Measurements from ENCODE around the gene TRAPPC3. TPM values are rescaled to one million over a fixed set of nuclear protein-coding genes. Genes with fewer than 3 reads are reported as not detected.

Gene TRAPPC3
- total RNA-seq, 1 experiment from 2014 or later = 86.6 TPM

DNA sequence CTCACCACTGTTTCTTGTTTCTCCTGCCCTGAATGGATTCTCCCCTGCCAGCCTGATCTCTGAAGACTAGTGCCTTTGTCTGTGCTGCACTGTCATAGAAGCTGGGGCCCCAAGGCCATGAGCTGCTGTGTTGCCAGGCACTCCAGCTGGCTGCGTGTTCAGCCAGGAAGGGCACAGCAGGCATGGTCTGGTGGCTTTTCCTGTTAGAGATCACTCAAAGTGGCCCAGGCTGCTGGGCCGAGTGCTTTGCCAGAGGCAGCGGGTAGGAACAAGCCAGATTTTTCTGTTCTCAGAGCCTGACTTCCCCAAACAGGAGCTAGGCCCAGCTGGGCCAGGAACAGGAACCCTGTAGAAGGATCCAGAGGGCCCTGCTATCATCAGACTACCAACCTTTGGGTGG is 55.4 kb downstream of the TRAPPC3 start:
- Histone ChIP-seq H3K27ac (ENCODE audit: low read depth, low read length, poor library complexity, severe bottlenecking) (peak overlapping the region; percentile 10), H3K4me1 (ENCODE audit: insufficient read depth, low read length, poor library complexity, severe bottlenecking) (peaks cover 7% of the 10 kb centered on the region), H3K36me3 (ENCODE audit: insufficient read depth, low read length, poor library complexity, severe bottlenecking) (peaks cover 62% of the 10 kb centered on the region), H3K4me3 (ENCODE audit: low read depth, low read length, poor library complexity, severe bottlenecking) (no peak overlapping the region), H3K9me3 (ENCODE audit: low read depth, low read length, poor library complexity, severe bottlenecking) (no peaks in the 10 kb centered on the region), H3K27me3 (replicated peaks; ENCODE audit: insufficient read depth, low read depth, low read length, poor library complexity) (no peaks in the 10 kb centered on the region)
- POLR2A ChIA-PET (ENCODE audit: low non-redundant PET) = no interaction called here
- intact Hi-C loops (cut with micrococcal nuclease; ENCODE audit: unreplicated experiment) = no loop called here
- CTCF ChIA-PET = no interaction called here
- no peak for DNase-seq (ENCODE audit: low spot score)
- BruUV-seq (replicated peaks) = no TSS peak
- no peak for TF ChIP-seq EZH2 (IDR thresholded peaks at IDR 0.05; ENCODE audit: borderline replicate concordance, low read depth, low read length, poor library complexity, severe bottlenecking)
- TF ChIP-seq, protein P1, sequence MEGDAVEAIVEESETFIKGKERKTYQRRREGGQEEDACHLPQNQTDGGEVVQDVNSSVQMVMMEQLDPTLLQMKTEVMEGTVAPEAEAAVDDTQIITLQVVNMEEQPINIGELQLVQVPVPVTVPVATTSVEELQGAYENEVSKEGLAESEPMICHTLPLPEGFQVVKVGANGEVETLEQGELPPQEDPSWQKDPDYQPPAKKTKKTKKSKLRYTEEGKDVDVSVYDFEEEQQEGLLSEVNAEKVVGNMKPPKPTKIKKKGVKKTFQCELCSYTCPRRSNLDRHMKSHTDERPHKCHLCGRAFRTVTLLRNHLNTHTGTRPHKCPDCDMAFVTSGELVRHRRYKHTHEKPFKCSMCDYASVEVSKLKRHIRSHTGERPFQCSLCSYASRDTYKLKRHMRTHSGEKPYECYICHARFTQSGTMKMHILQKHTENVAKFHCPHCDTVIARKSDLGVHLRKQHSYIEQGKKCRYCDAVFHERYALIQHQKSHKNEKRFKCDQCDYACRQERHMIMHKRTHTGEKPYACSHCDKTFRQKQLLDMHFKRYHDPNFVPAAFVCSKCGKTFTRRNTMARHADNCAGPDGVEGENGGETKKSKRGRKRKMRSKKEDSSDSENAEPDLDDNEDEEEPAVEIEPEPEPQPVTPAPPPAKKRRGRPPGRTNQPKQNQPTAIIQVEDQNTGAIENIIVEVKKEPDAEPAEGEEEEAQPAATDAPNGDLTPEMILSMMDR (conservative IDR thresholded peaks at IDR 0.05; ENCODE audit: low read depth, low read length) = no peak

DNA sequence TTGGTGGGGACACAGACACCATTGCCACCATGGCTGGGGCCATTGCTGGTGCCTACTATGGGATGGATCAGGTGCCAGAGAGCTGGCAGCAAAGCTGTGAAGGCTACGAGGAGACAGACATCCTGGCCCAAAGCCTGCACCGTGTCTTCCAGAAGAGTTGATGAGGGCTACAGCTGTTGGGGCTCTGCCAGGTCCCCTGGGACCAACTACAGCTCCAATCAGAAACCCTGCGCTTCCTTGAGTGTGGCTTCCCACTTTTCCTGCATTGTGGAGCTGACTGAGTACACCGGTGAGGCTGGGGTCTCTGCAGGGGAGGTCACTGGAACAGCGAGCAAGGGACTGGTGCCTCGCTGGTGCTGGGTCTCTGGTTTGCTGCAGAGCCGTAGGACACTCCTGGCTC is 56.1 kb downstream of the TRAPPC3 start:
- BruUV-seq (replicated peaks) = TSS peak; percentile 7
- ChIA-PET CTCF (no interaction called here), POLR2A (ENCODE audit: low non-redundant PET) (no interaction called here)
- Histone ChIP-seq H3K4me1 (ENCODE audit: insufficient read depth, low read length, poor library complexity, severe bottlenecking) (peaks cover 7% of the 10 kb centered on the region), H3K36me3 (ENCODE audit: insufficient read depth, low read length, poor library complexity, severe bottlenecking) (peaks cover 62% of the 10 kb centered on the region), H3K4me3 (ENCODE audit: low read depth, low read length, poor library complexity, severe bottlenecking) (no peak overlapping the region), H3K9me3 (ENCODE audit: low read depth, low read length, poor library complexity, severe bottlenecking) (no peaks in the 10 kb centered on the region), H3K27me3 (replicated peaks; ENCODE audit: insufficient read depth, low read depth, low read length, poor library complexity) (no peaks in the 10 kb centered on the region), H3K27ac (ENCODE audit: low read depth, low read length, poor library complexity, severe bottlenecking) (no peak overlapping the region)
- intact Hi-C loops (cut with micrococcal nuclease; ENCODE audit: unreplicated experiment) = no loop called here
- TF ChIP-seq EZH2 (IDR thresholded peaks at IDR 0.05; ENCODE audit: borderline replicate concordance, low read depth, low read length, poor library complexity, severe bottlenecking) = no peak
- TF ChIP-seq, protein P1 (conservative IDR thresholded peaks at IDR 0.05; ENCODE audit: low read depth, low read length) = no peak
- DNase-seq (ENCODE audit: low spot score) = no peak

DNA sequence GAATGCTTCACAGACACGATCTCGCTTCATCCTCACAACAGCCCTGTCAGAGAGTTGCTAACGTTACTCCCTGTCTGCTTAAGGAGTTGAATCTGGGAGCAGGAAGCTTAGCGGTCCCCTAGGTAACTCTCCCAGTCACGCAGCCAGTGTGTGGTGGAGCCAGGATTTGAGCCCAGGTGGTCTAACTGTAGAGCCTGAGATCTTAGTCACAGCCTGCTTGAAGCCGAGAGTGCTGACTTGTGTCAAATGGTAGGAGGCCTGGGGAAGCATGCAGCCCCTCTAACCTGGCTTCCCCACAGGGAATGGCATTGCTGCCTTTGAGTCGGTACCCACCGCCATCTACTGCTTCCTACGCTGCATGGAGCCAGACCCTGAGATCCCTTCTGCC is 56.5 kb downstream of the TRAPPC3 start:
- CTCF ChIA-PET = no interaction called here
- H3K27me3 ChIP-seq (replicated peaks; ENCODE audit: insufficient read depth, low read depth, low read length, poor library complexity) = no peaks in the 10 kb centered on the region
- no peak overlapping the region for H3K4me3 ChIP-seq (ENCODE audit: low read depth, low read length, poor library complexity, severe bottlenecking)
- peaks cover 62% of the 10 kb centered on the region for H3K36me3 ChIP-seq (ENCODE audit: insufficient read depth, low read length, poor library complexity, severe bottlenecking)
- H3K27ac ChIP-seq (ENCODE audit: low read depth, low read length, poor library complexity, severe bottlenecking) = no peak overlapping the region
- H3K9me3 ChIP-seq (ENCODE audit: low read depth, low read length, poor library complexity, severe bottlenecking) = no peaks in the 10 kb centered on the region
- no TSS peak for BruUV-seq (replicated peaks)
- intact Hi-C loops (cut with micrococcal nuclease; ENCODE audit: unreplicated experiment) = no loop called here
- TF ChIP-seq, protein P1 (conservative IDR thresholded peaks at IDR 0.05; ENCODE audit: low read depth, low read length) = no peak
- no peak for TF ChIP-seq EZH2 (IDR thresholded peaks at IDR 0.05; ENCODE audit: borderline replicate concordance, low read depth, low read length, poor library complexity, severe bottlenecking)
- DNase-seq (ENCODE audit: low spot score) = no peak
- H3K4me1 ChIP-seq (ENCODE audit: insufficient read depth, low read length, poor library complexity, severe bottlenecking) = peaks cover 7% of the 10 kb centered on the region
- POLR2A ChIA-PET (ENCODE audit: low non-redundant PET) = no interaction called here
